ENCODE measurements around the gene RGL3.
A peak's percentile ranks its signal among the peaks of the same experiment; 100 is the strongest.
"Not testable (repeated sequence)": the region's sequence is repeated elsewhere in the genome, so short reads cannot be mapped to it uniquely, and the experiment has no call there.

RGL3 gene

DNA sequence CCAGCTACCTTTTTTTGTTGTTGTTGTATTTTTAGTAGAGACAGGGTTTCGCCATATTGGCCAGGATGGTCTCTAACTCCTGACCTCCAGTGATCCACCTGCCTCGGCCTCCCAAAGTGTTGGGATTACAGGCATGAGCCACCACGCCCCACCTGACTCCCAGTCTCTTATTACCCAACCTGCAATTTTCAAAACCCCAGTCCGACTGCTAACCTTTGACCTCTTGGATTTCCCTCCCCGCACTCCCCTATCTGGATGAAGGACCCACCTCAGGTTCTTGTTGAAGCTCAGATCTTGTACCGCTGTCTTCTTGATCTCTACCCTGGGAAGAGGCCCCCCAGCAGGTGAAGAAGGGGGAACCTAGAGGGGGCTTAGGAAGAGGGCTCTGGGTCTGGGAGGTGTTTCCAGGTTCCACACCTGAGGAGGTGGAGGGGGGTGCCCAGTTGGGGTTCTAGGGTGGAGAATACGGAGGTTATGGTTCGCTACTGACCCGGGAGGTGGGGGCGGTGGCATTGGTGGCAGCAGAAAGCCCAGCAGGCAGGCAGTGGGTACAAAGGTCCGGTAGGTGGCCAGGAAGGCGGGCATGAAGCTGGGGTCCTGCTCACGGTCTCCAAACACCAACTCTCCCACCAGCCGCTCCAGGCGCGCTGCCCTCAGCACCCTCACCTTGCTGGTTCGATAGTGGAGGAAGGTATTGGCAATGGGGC, 2.6 kb downstream of the RGL3 start:
- DNase-seq = no peak

GRCh38 chr19:11414544-11414943, 4.6 kb downstream of the RGL3 start:
- DNase-seq = no peak

GRCh38 chr19:11410682-11411081, 8.4 kb downstream of the RGL3 start:
- no peak for DNase-seq

DNA sequence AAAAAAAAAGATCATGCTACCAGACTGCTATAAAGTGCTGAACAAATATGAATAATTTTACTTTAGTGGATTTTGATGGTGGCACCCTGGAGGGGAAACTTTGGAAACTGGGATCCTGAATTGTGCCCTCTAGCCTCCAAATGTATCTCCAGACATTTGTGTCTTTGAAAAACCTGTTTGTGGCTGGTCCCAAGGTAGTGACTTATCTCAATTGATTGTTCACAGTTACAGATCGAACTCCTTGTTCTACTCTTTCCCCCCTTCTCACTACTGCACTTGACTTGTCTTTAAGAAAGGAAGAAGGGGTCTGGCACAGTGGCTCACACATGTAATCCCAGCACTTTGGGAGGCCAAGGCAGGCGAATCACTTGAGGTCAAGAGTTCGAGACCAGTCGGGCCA, 10.5 kb downstream of the RGL3 start:
- no peak for DNase-seq

DNA sequence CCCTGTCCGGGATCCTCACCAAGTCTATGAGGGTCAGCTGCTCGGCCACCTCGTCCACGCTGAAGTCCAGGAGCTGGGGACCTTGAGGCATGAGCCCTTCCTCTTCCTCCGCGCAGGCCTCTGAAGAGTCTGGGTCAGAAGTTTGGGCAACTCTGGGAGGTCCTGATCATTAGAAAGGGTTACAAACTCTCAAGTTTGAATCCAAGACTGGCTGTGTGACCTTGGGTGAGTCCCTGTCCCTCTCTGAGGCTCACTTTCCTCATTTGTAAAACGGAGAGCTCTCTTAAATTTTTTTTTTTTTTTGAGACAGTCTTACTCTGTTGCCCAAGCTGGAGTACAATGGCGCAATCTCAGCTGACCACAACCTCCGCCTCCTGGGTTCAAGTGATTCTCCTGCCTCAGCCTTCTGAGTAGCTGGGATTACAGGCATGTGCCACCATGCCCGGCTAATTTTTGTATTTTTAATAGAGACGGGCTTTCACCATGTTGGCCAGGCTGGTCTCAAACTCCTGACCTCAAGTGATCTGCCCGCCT, 12.3 kb downstream of the RGL3 start:
- not testable (repeated sequence) for DNase-seq

DNA sequence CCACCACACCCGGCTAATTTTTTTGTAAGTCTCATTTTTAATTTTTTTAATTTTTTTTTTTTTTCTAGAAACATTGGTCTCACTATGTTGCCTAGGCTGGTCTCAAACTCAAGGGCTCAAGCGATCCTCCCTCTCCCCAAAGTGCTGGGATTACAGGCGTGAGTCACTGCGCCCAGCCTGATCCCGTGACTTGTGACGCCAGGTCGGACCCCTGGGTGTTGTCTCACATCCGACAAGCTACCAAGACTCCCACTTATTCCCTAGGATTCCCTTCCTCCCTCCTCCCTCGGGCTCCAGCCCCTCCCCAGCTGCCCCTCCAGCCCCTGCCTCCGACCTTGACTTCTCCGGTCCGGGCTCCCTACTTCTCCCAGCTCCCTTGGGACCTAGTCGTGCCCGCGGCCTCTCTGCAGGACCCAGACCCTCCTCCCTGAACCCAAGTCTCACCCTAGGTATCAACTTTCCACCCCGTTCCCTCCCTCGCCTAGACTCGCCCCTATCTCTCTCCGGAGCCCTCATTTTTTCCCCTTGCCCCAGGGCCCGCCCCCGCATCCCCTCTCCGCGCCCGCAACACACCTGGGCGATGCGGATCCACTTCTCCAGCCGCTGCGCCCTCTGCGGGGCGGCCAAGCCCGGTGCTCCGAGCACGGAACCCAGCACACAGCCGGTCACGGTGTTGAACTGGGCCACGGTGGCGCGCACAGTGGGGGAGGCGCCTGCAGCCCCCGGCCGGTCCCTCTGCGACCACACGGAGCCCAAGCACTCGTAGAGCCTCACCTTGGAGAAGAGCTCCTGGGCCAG, 13.1 kb downstream of the RGL3 start:
- DNase-seq = peak; percentile 66

DNA sequence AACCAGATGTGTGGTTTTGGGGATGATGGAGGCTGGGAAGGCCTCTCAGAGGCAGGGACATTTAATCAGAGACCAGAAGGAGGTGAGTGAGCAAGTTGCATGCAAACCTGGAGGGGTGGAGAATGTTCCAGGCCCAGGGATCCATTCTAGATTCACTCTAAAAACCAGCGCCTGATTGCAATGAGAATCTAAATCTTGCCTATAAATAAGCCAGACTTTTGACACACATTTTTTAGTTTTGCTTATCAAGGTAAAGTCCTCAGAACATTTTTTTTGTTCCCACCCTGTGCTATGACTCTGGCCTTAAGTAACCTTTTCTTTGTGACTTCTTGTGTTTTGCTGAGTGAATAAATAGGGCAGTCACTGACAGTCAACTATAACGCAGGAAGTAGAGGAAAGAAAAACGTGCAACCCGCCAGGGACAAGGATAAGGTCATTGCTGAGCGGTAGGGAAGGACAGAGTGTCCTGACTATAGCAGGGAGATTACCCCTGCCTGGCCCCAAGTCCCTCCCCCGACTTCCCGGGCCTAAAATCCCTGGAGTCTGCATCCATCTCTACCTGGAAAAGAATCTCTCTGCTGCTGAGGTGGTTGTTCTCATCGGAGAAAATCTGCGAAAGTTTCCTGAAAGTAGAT, 14.4 kb downstream of the RGL3 start:
- no peak for DNase-seq

DNA sequence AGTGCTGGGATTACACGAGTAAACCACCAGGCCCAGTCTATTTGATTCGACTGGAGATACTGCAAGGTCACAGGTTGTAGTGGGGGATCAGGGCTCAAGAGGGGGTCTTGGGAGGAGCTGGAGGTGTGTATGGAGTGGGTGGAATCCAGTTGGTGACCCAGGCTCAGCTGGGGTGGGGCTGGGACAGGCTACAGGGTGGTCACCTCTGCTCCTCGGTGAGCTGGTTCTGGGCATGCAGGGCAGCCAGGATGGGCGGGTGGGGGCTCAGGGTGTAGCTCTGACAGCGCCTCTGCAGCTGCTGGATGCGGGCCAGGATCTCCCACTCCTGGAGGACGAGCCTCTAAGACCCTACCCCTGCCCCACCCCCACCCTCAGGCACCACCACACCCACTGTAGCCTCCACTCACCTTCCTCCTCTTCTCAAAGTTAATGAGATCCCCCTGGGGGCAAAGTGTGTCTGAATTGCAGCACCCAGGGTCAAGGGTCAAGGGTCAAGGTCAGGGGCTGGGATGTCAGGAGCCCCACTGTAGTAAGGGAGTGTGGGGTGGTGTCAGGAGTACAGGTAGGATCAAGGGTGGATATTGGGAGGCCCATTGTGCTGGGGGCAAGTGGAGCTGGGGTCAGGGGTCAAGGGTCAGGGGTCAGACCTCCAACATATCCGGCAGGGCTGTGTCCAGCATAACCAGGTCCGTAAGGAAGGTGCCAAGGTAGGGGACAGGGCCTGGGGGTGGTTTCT, 17.1 kb downstream of the RGL3 start:
- DNase-seq = no peak

DNA sequence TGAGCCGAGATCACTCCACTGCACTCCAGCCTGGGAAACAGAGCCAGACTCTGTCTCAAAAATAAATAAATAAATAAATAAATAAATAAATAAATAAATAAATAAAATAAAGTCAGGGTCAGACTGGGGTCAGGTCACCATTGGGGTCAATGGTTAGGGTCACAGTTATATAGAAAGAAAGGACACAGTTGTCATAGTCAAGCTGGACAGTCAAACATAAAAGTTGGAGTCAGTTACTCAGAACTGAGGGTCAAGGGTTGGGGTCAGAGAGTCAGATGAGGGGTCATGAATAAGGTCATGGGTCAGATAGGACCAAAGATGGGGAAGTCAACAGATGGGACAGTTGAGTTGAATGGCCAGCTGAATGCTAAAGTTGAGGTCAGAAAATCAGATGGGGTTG, 18.3 kb downstream of the RGL3 start:
- no peak for DNase-seq

- no peak for DNase-seq
Observed at GRCh38 chr19:11399667-11400066, 19.4 kb downstream of the RGL3 start.

DNA sequence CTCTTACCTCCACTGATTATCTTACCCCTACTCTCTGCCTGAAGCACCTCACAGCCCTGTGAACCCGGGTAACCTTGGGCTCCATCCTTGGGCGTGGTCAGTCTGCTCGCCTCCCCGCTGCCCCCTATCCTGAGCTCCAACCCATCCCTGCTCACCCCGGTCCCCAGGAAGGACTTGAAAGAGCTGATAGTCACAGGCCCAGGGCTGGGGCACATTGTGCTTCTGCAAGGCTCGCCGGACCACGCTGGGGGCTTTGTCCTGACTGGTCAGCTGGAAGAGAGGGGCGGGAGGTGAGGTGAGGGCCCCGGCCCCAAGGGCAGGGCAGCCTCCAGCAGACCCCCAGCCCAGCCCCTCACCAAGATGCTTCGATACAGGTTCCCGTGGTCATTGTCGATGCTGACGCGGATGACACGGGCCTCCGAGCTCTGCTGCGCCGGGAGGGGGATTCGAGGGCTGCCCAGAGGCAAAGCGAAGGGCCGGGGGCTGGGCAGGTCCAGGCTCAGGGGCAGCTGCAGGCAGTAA, 22.0 kb downstream of the RGL3 start:
- no peak for DNase-seq

DNA sequence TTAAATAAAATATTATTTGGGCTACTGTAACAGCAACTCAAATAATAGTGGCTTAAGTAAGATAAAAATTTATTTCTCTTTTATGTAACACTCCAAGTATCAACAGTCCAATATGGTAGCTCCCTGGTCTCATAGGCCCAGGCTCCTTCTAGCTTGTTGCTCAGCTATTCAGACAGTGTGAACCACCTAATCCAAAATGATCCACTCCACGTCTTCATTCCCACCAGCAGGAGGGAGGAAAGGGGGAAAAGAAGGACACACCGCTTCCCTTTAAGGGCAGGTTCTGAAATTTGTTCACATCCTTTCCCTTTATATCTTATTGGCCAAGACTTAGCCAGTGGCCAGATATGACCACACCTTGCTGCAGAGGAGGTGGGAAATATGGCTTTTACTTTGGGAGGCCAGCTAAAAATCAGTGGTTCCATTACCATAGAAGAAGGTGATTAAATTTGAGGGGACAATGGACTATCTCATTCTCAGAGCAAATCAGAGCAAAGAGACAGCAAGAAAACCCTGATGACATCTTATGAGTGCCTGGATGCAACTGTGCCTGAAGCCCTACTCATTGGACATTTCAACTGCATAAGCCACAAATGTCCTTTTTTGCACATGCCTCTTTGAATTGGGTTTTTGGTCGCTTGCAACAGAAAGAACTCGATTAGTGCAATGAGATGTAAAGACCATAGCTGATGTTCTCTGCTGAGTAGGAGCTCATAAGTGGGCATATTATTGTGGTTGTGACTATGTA, 28.0 kb downstream of the RGL3 start:
- DNase-seq = no peak

- no peak for DNase-seq
Observed at GRCh38 chr19:11390359-11390758, 28.8 kb downstream of the RGL3 start.

DNA sequence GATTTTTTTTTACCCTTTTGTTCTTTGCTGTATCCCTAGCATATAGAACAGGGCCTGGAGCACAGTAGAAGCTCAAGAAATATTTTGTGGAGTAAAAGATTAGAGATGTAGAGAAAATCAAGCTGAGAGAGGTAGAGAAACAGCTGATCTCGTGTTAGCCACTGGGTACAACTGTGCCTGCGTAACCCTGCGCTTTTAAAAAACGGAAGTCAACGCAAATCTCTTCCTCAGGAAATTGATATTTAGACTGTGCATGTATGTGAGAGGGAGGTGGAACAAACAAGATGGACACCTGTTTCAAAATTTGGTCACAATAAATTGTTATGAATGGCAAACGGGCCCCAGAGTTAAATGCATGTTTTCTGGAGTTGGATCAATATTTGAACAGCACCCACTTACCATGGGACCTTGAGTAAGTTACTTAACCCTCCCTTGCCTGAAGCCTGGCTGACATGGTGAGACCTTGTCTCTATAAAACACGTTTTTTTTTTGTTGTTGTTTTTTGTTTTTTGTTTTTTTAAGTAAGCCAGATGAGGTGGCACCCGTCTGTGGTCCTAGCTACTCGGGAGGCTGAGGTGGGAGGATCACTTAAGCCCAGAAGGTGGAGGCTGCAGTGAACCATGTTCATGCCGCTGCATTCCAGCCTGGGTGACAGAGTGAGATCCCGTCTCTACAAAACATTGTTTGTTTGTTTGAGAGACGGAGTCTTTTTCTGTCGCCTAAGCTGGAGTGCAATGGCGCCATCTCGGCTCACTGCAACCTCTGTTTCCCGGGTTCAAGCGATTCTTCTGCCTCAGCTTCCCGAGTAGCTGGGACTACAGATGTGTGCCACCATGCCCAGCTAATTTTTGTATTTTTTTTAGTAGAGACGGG, 31.7 kb downstream of the RGL3 start:
- DNase-seq = no peak

GRCh38 chr19:11384778-11385129, 34.4 kb downstream of the RGL3 start:
- no peak for DNase-seq

DNA sequence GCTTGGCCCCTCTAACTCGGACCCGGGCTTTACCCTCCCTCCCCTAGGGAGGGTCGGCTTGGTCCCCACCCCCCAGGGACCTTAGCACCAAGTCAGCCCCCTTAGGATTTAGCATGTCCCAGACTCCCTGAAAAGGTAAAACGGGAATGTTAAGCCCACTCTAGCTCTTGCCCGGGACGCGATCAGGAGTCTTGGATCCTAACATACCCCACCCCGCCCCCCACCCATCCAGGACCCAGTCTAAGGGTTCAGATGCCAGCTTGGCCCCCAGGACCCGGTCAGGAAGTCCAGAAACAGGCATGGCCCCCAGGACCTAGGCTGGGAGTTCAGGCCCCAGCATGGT, 35.4 kb downstream of the RGL3 start:
- DNase-seq = no peak

DNA sequence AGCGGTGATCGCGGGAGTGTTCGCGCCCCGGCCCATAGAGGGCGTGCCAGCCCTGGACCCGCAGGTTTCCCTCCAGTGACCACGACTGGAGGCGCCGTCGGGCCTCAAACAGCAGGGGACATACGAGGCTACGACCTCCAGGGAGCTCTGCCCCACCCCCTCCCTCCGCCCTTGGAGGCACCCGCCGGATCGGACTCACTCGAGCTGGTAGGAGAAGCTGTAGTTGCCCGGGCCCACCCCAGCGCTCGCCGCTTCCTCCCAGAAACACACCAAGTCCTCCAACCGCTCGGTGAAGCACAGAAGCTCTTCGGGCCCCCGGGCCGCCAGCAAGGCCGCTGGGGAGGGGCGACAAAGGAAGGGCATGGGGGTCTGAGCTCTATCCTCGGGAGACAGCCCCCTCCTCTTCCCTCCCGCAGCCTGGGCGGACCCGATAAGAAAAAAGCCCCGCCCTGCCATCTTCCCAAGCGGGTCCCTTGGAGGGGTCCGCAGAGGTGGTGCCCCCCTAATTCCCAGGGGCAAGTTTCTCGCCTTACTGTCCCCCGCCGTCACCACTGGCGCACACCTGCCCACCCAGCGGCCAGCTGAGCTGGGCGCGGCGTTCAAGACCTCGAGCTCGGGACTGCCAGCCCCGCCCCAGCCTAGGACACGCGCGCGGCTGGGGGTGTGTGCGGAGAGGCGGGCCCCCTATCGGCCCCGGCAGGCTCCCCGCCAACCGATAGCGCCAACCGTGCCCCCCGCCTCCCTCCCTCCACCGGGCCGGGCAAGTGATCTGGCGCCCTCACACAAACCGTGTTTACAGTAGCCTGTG, 36.0 kb downstream of the RGL3 start:
- DNase-seq = peak; percentile 75

DNA sequence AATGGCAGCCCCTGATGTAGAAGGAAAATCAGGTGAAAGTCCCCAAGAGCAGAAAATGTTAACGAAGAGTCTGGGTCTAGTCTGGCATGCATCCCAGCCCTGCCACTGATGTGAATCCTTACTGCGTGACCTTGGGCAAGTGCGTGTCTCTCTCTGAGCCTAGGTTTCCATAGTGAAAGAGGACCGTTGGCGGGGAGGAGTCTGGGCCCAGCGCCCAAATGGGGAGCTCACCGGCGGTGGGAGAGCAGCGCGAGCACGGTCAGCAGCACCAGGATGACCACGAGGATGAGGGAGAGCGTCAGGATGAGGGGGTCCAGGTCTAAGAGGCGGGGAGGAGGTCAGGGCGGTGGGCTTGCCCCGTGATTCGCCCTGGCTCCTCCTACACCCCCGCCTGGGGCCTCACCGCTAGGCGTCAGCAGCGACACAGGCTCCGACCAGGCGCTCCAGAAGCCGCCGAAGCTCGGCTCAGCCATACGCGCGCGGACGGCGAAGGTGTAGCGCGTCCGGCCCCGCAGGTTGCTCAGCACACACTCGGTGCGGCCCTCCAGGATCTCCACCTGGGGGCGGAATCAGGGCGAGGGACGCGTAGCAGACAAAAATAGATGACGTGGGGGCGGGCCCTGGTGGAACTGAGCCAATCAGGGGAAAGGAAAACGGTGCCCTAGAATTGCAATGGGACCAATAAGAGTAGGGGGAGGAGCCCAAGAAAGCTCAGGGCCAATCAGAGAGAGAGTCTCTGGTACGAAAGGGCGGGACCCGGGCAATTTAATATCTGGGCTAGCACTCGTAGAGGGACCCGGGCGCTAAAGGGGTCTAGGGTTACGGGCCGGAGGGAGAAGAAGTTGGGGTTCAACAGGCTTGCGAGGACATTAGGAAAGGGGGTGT, 38.2 kb downstream of the RGL3 start:
- peak; percentile 97 for DNase-seq

DNA sequence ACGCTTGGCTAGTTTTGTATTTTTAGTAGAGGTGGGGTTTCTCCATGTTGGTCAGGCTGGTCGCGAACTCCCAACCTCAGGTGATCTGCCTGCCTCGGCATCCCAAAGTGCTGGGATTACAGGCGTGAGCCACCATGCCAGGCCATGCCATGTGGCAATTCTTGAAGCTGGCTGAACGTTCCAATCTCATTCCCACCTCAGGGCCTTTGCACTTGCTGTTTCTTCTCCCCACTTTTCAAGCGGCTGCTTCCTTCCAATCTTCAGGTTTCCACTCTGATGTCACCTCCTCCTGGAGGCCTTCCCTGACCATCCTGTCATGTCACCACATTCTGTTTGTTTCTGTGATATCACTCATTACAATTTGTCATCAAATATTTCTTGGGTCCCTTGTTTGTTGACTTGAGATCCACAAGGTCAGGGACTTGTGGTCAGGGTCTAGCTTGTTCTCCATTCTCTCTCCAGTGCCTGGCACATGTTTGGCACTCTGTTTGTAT, 39.2 kb downstream of the RGL3 start:
- DNase-seq = no peak

All from activated CD8-positive, alpha-beta memory T cell treated with anti-CD3 and anti-CD28 coated beads for 24 hours (primary cell).